NCI-H1417 treated with DMSO at 0.1 percent for 48 hours (cell line): ENCODE results near the gene CNTRL.
A peak's percentile ranks its signal among the peaks of the same experiment; 100 is the strongest.

Experiments used
- DNase-seq: peaks from one replicate; lab custom pipeline; 2025; lab: John Stamatoyannopoulos, UW

Gene CNTRL

GRCh38 chr9:121201738-121202533 lies 127.2 kb downstream of the CNTRL start, which contains the start of gene RAB14:
TSS of gene RAB14 (minus strand) at chr9:121201869. CDS start at chr9:121193412, 8,457 bp downstream.
- peak; percentile 98 for DNase-seq

- DNase-seq = no peak
These were observed 129.4 kb downstream of the CNTRL start for GRCh38 chr9:121204121-121204520.

GRCh38 chr9:121204611-121205010 lies 129.9 kb downstream of the CNTRL start:
- DNase-seq = no peak

GRCh38 chr9:121206516-121207370 lies 132.0 kb downstream of the CNTRL start:
- DNase-seq = no peak

GRCh38 chr9:121207371-121207940 lies 132.7 kb downstream of the CNTRL start:
- no peak for DNase-seq

- no peak for DNase-seq
These were observed 135.8 kb downstream of the CNTRL start for GRCh38 chr9:121210536-121210935.

GRCh38 chr9:121213136-121213806 lies 138.5 kb downstream of the CNTRL start:
- peak; percentile 27 for DNase-seq

- no peak for DNase-seq
These were observed 139.2 kb downstream of the CNTRL start for GRCh38 chr9:121214005-121214404.

GRCh38 chr9:121216271-121216805 lies 141.6 kb downstream of the CNTRL start:
- DNase-seq = no peak

- no peak for DNase-seq
These were observed 143.0 kb downstream of the CNTRL start for GRCh38 chr9:121217609-121218292.

- DNase-seq = no peak
These were observed 143.7 kb downstream of the CNTRL start for GRCh38 chr9:121218357-121219027.

- DNase-seq = no peak
These were observed 144.8 kb downstream of the CNTRL start for GRCh38 chr9:121219530-121219929.

- DNase-seq = no peak
These were observed 146.4 kb downstream of the CNTRL start for GRCh38 chr9:121220996-121221663.

- DNase-seq = no peak
These were observed 146.9 kb downstream of the CNTRL start for GRCh38 chr9:121221664-121222055.

GRCh38 chr9:121222524-121223171 lies 147.9 kb downstream of the CNTRL start:
- DNase-seq = no peak

GRCh38 chr9:121225240-121225639 lies 150.5 kb downstream of the CNTRL start:
- DNase-seq = no peak

GRCh38 chr9:121226175-121226574 lies 151.4 kb downstream of the CNTRL start:
- no peak for DNase-seq
